Mesodermal cell (in vitro differentiated cells): Measurements from ENCODE around the gene THOC7.

Source experiments
- H3K27ac ChIP-seq: 2 replicates; pipeline ENCODE4 v1.7.0; 2013; ENCODE audit warnings: mild to moderate bottlenecking, low read depth, low read length, moderate library complexity; ENCODE audit not compliant: severe bottlenecking
- H3K36me3 ChIP-seq: 2 replicates; pipeline ENCODE4 v1.7.1; 2013; ENCODE audit warnings: mild to moderate bottlenecking, low read length, moderate library complexity; ENCODE audit not compliant: control insufficient read depth, insufficient read depth
- H3K4me1 ChIP-seq: one replicate; pipeline ENCODE4 v1.7.1; 2013; ENCODE audit warnings: mild to moderate bottlenecking, low read length; ENCODE audit not compliant: insufficient read depth, control insufficient read depth, poor library complexity, severe bottlenecking
- H3K4me3 ChIP-seq: 2 replicates; pipeline ENCODE4 v1.7.0; 2013; ENCODE audit warnings: low read length, control low read depth, mild to moderate bottlenecking; ENCODE audit not compliant: insufficient read depth, poor library complexity, severe bottlenecking; ENCODE audit errors: extremely low read depth
- H3K9me3 ChIP-seq: 2 replicates; pipeline ENCODE4 v1.7.1; 2013; ENCODE audit warnings: mild to moderate bottlenecking, low read length, moderate library complexity; ENCODE audit not compliant: control insufficient read depth
- WGBS, 2 experiments: methylation state at CpG; one replicate each; pipeline ENCODE4 v1.1.5; 2013; ENCODE audit warnings: missing lambda C conversion rate in 2 of 2; ENCODE audit not compliant: insufficient coverage in 2 of 2; 5-methylcytosine and 5-hydroxymethylcytosine counted together

THOC7 gene

GRCh38 chr3:63841704-63842103, 21.9 kb downstream of the THOC7 start:
- WGBS, 2 experiments = no CpG with 5 or more reads among the region's 1 CpG
- Histone ChIP-seq H3K27ac (no peak overlapping the region), H3K36me3 (no peaks in the 10 kb centered on the region), H3K4me1 (no peaks in the 10 kb centered on the region), H3K4me3 (no peak overlapping the region), H3K9me3 (no peaks in the 10 kb centered on the region)

GRCh38 chr3:63832395-63832794, 31.2 kb downstream of the THOC7 start:
- 95 to 98% methylated on average over 4 to 5 of the region's 6 CpGs for WGBS, 2 experiments

GRCh38 chr3:63830526-63830925, 33.1 kb downstream of the THOC7 start:
- Histone ChIP-seq H3K27ac (no peak overlapping the region), H3K4me3 (no peak overlapping the region), H3K9me3 (no peaks in the 10 kb centered on the region), H3K4me1 (no peaks in the 10 kb centered on the region), H3K36me3 (peaks cover 46% of the 10 kb centered on the region)
- 93 to 94% methylated on average over 5 to 6 of the region's 6 CpGs for WGBS, 2 experiments

More at GRCh38 chr3:63832395-63832794, 31.2 kb downstream of the THOC7 start:
- H3K27ac ChIP-seq = no peak overlapping the region
- H3K4me1 ChIP-seq = no peaks in the 10 kb centered on the region
- no peaks in the 10 kb centered on the region for H3K9me3 ChIP-seq
- H3K4me3 ChIP-seq = no peak overlapping the region
- peaks cover 42% of the 10 kb centered on the region for H3K36me3 ChIP-seq

- Histone ChIP-seq H3K4me1 (peaks cover 7% of the 10 kb centered on the region), H3K36me3 (peaks cover 10% of the 10 kb centered on the region), H3K9me3 (no peaks in the 10 kb centered on the region), H3K27ac (no peak overlapping the region), H3K4me3 (no peak overlapping the region)
- WGBS, 2 experiments = 88 to 100% methylated on average over 3 of the region's 4 CpGs
Observed at GRCh38 chr3:63824309-63824708, 39.3 kb downstream of the THOC7 start.

- WGBS, 2 experiments = no CpG with 5 or more reads among the region's 1 CpG
- H3K36me3 ChIP-seq = no peaks in the 10 kb centered on the region
- H3K4me1 ChIP-seq = no peaks in the 10 kb centered on the region
- no peak within 1 kb of the TSS for H3K4me3 ChIP-seq
- H3K27ac ChIP-seq = no peak within 1 kb of the TSS
- no peaks in the 10 kb centered on the region for H3K9me3 ChIP-seq
Observed at GRCh38 chr3:63819151-63819398, 44.5 kb downstream of the THOC7 start, which contains the start of gene C3orf49. C3orf49 (plus strand) TSS chr3:63819299; CDS start chr3:63819472, 173 bp downstream.

GRCh38 chr3:63818282-63819150, 45.1 kb downstream of the THOC7 start:
- no peaks in the 10 kb centered on the region for H3K4me1 ChIP-seq
- WGBS, 2 experiments = 29 to 100% methylated on average over 3 to 6 of the region's 10 CpGs
- H3K36me3 ChIP-seq = no peaks in the 10 kb centered on the region
- H3K4me3 ChIP-seq = no peak overlapping the region
- no peaks in the 10 kb centered on the region for H3K9me3 ChIP-seq
- no peak overlapping the region for H3K27ac ChIP-seq

- WGBS, 2 experiments = 100% methylated on average over 1 to 3 of the region's 5 CpGs
- no peaks in the 10 kb centered on the region for H3K9me3 ChIP-seq
- H3K4me3 ChIP-seq = no peak overlapping the region
- no peak overlapping the region for H3K27ac ChIP-seq
- H3K36me3 ChIP-seq = no peaks in the 10 kb centered on the region
- H3K4me1 ChIP-seq = no peaks in the 10 kb centered on the region
Observed at GRCh38 chr3:63817225-63817624, 46.4 kb downstream of the THOC7 start.

- 70 to 80% methylated on average over 1 of the region's 3 CpGs for WGBS, 2 experiments
- Histone ChIP-seq H3K27ac (no peak overlapping the region), H3K36me3 (no peaks in the 10 kb centered on the region), H3K4me1 (no peaks in the 10 kb centered on the region), H3K4me3 (no peak overlapping the region), H3K9me3 (no peaks in the 10 kb centered on the region)
Observed at GRCh38 chr3:63814237-63814636, 49.4 kb downstream of the THOC7 start.

- 83 to 95% methylated on average over 4 of the region's 6 CpGs for WGBS, 2 experiments
Observed at GRCh38 chr3:63809607-63810006, 54.0 kb downstream of the THOC7 start.

GRCh38 chr3:63808633-63809032, 55.0 kb downstream of the THOC7 start:
- Histone ChIP-seq H3K27ac (no peak overlapping the region), H3K4me1 (no peaks in the 10 kb centered on the region), H3K9me3 (peaks cover 4% of the 10 kb centered on the region), H3K4me3 (no peak overlapping the region), H3K36me3 (no peaks in the 10 kb centered on the region)
- WGBS, 2 experiments = 100% methylated on average over 2 of the region's 3 CpGs; no CpG with 5 or more reads in 1 of the 2 experiments

More at GRCh38 chr3:63809607-63810006, 54.0 kb downstream of the THOC7 start:
- H3K27ac ChIP-seq = no peak overlapping the region
- no peak overlapping the region for H3K4me3 ChIP-seq
- peaks cover 4% of the 10 kb centered on the region for H3K9me3 ChIP-seq
- H3K4me1 ChIP-seq = no peaks in the 10 kb centered on the region
- no peaks in the 10 kb centered on the region for H3K36me3 ChIP-seq

- 74 to 100% methylated on average over 2 to 3 of the region's 5 CpGs for WGBS, 2 experiments
- H3K36me3 ChIP-seq = no peaks in the 10 kb centered on the region
- H3K4me3 ChIP-seq = no peak overlapping the region
- H3K4me1 ChIP-seq = no peaks in the 10 kb centered on the region
- H3K27ac ChIP-seq = no peak overlapping the region
- H3K9me3 ChIP-seq = peaks cover 4% of the 10 kb centered on the region
Observed at GRCh38 chr3:63807961-63808565, 55.5 kb downstream of the THOC7 start.
